Ammon's horn (tissue), 1 donor: ENCODE data around the gene PROM2.
A peak's percentile ranks its signal among the peaks of the same experiment; 100 is the strongest.

Experiments
- DNase-seq: peaks from one replicate; pipeline ENCODE4 v3.0.0-alpha.2; 2016; ENCODE audit warnings: low spot score

Gene PROM2

DNA sequence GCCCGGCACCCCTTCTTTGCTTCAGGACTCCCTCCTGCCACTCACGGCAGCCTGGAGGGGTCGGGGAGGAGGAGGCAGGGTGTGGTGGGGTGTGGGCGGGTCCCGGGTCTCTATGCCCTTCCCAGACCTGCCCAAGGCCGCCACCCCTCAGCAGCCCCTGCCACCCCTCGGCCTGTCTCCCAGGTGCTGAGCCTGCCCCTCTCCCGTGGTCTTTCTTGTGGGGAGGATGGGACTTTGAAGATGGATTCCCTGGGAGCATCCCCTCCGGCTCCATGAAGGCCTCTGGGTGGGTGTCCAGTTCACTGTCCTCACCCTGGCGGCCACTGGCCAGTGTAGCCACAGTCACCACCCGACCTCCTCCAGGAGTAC lies 46.1 kb downstream of the PROM2 start:
- no peak for DNase-seq

DNA sequence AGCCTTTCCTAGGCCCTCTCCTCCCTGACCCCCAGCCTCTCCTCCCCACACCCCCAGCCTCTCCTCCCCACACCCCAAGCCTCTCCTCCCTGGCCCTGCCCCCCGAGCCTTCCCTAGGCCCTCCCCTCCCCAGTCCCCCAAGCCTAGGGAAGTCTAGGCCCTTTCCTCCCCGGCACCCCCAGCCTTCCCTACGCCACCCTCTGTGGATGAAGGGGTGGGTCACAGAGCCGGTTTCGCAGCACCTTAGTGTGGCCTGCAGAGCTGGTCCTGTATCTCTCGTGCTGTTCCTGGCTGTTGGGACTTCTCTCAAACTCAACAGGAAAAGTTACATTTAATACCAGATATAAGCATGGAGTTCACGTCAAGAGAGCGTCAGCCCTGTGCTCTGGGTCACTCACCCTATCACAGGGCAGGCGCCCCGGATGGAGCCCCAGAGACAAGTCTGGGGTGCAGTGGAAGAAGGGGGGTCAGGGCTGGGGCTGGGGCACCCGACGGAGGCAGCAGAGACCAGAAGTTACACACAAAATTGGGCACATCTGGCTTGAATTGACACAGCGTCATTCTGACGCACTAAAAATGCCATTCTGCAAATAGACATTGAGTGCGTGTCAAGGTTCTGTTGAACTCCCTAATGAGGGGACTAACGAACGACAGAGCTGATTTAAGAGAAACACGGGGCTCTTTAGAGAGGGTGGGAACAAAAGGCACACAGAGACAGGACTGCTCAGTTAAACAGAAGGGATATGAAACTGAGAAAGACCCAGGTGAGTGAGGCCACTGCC lies 46.9 kb downstream of the PROM2 start:
- DNase-seq, result no peak

DNA sequence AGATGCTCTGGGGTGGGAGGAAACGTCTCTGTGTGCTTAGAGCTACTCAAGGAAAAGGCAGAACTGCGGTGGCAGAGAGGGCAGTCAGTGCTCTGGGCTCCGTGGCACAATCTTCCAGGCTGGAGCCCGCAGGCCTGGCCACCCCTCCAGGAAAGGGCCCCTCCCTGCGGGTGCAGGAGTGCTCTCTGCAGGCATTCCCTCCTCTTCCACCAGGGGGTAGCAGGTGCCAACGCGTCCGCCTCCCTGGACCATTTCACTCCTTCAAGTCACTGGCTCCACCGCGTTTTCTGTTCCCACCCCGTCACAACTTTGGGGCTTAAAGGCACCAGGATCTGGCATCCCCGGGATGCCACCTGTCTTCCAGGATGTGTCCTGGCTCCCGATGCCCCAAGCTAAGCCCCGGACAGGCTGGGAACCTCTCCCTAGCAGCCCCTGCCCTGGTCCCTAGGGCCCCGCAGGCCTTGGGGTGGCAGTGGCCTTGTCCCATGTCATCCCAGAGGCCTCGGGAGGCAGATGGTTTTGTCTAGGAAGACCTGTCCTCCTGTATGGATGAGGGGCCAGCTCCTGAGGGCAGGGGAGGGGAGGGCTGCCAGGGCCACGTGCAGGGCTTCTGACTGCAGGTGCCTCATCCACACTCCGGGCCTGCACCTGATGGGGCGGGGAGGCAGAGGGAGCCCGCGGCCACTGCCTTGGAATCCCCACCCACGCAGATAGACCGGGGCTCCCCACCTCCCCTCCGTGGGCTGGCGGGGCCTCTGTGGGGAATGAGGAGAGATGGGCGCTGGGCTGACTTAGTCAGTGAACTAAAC lies 49.3 kb downstream of the PROM2 start:
- DNase-seq, result no peak

DNA sequence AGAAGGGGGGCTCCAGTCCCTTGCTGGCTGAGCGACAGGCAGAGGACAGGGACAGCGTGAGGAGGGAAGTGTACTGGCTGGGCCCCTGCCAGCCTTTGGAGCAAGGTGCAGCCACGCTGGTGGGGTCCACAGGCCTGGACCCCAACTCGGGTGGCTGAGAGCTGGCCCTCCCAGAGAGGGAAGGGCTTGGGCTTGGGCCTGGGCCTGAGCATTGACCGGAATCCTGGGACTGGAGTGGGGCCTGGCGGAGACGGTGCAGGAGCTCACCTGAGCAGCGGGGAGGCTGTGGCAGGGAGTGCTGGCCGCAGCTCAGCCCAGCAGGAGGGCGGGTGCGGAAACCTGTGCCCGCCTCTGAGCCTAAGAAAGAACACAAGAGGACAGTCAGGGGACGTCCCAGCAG lies 50.8 kb downstream of the PROM2 start:
- DNase-seq, result no peak

DNA sequence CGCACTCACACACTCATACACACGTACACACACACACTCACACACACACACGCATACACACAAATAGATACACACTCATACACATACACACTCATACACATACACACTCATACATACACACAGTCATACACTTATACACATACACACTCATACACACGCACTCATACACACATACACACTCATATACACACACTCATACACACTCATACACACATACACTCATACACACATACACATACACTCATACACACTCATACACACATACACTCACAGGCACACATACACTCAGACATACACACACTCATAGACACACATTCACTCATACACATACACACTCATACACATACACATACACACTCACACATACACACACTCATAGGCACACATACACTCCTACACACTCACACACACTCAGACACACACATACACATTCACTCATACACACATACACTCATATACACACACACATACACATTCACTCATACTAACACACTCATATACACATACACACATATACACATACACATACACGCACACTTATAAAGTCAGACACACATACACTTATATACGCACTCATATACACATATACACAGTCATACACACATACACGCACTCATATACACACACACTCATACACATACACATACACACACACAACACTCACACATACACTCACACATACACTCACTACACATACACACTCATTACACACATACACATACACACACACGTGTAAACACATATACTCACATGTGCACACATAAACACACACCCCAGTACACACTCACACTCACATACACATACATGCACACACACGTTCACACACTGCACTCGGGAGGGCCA lies 51.6 kb downstream of the PROM2 start:
- no peak for DNase-seq

DNA sequence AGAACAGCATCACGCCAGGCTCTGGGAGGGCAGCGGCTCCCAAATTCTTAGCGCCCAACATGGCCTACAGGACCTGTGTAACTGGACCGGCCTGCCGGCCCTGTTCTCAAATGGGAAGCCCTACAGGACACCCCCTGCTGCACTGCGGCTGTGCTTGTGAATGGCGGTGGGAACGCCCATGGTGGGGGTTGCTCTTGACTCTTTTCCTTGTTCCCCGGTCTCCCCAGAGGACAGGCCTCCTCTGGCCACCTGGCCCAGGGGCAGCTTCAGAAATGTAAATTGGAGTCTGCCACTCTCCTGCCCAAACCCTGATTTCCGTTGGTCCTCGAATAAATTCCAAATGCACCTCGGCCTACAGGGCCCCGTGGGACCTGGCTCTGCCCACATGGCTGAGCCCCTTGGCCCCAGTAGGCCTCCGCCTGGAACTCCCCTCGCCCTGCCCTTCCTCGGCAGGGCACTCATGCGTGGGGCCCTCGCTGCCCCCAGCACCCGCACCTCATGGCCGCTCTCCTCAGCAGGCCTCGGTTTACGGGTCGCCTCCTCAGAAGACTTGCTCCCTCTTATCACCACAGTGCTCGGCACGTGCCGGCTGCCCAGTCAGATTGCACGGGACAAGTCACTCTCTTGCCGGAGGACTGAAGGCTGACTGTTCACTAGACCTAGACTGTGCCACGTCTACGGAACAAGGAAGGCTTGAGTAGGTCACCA lies 52.3 kb downstream of the PROM2 start:
- DNase-seq, result no peak

DNA sequence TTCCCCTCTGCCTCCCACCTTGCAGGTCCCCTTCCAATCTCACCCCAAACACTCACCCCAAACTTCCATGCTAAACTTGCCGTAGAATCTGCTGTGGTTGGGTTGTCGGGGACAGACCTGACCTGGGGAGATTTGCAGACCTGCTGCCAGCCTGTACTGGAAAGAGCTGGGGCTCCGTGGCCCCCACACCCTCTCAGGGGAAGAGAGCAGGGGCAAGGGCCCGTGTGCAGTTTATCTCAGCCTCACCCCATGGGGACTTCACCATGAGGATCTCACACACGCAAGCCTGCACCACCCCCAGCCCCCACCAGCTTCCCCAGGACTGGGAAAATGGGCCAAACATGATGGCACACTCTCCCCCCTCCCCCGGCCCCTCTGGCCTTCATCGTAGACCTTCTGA lies 53.6 kb downstream of the PROM2 start:
- DNase-seq, result no peak

DNA sequence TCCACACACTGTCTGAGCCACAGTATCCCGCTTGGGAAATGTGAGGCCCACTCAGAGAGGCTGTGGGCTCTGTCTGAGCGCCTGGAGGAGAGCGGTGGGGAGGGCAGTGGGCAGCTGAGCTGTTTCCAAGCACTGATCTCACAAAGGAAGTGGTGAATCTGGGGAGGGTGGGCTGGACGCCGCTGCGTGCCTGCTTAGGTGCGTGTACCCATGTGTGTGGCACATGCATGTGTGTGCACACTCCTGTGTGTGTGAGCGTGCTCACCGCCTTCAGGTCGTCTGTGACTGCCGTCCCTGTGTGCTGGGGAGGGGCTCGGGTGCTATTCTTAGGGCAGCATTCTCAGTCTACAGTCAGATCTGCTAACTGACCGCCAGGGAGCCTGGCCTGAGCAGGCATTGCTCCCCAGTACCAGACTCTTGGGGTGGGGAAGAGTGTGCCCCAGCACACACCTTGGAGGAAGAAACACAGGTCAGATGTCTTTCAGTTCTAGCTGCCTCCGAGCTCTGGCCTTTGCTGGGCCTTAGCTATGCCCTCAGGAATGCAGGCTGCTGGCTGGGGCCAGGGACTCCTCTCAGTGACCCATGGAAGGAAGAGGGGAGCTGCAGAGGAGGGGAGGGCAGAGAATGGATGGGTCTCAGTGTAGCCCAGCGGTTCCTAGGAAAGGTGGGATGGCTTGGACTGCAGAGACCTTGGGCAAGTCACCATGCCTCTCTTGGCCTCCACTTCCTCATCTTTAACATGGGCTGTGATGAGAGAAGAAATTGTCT lies 54.3 kb downstream of the PROM2 start:
- no peak for DNase-seq

DNA sequence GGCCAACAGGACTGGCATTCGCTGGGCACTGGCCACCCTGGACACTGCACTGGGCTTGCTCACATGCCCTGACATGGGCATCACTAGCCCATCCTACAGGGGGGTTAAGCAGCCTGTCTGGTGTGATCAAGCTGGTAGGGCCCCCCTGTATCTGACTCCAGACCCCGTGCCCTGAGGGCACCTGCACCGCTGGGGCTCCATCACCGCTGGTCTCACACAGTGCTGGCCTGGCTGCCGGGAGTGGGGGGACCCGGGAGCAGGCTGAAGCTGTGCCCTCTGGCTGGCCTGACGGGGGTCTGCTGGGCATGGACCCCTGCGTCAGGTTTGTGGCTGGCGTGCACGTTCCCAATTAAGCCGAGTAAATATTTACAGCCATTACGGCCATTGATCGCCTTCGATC lies 55.2 kb downstream of the PROM2 start:
- no peak for DNase-seq

DNA sequence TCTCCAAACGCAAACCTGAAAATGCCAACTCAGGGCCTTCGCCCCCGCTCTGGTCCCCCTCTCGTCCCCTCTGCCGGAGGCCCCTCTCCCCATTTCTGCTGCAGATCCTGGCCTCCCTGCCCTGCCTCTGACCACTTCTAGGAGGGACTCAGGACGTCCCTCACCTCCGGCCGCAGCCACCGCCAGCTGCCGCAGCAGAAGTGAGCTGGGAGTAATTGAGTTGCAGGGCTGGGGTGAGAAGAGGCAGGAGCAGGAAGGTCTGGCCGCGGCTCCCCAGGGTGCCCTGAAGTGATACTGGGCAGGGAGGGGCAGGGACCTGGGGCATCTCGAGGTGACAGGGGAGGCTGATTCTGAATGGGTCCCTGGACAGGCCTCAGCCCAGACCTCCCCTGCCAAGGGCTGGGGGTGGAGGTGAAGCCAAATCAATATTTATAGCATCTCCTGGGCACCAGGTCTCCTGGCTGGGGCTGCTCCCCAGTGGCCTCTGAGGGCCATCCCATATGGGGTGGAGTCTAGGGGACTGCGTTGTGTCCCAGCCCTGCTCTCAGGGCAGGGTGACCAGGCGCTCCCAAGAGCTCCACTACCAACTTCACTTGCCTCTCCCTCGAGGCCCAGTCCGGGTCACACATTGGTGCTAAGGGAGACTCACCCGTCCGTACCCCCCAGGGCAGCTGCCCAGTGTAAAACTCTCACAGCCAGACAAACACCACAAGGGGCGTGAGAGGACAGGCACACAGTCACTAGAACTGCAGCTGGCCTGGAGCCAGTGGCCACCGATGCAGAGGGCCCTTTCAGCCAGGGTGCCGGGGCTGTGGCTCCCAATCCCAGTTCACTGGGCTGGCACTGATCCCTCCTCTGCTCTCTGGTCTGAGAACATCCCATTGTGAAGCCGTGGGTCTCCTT lies 55.9 kb downstream of the PROM2 start:
- DNase-seq, result peak; percentile 76

DNA sequence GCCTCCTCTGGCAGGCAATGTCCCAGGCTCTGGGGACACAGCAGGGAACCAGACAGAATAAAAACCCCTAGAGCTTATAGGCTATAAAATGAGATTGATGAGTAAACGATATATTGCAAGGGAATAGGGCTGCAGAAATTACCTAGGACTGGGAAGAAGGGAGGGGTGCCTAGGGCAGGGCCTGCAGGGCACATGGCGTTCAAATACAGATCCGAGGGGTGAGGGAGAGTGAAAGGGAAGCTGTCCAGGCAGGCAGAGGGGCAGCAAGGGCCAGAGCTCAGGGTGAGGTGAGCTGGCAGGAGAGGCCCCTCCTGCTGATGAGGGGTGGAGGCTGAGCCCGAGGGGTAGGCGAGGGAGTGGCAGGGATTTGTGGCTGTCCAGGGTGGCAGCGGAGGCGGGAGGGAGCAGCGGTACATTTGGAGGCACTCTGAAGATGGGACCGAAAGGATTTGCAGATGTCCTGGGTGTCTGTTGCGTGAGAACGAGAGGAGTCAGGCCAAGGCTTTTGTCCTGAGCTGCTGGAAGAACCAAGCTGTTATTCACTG lies 56.6 kb downstream of the PROM2 start:
- no peak for DNase-seq

DNA sequence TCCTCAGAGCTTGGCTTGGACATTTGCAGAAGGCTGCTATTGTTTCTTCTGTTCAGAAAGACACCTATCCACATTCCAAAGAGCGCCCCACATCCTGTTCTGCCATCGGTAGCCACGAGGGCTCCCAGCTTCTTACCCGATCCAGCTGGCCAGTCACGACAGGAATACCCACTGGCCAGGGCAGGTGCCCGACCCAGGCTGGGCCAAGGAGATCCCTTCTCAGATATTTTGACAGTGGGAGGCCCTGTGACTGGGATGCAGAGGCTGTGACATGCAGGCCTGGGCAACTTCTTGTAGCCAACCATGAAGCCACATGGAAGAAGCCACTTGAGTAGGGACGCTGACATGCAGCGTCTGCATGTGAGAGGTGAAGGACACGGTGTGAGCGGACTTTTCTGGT lies 57.4 kb downstream of the PROM2 start:
- DNase-seq, result no peak

DNA sequence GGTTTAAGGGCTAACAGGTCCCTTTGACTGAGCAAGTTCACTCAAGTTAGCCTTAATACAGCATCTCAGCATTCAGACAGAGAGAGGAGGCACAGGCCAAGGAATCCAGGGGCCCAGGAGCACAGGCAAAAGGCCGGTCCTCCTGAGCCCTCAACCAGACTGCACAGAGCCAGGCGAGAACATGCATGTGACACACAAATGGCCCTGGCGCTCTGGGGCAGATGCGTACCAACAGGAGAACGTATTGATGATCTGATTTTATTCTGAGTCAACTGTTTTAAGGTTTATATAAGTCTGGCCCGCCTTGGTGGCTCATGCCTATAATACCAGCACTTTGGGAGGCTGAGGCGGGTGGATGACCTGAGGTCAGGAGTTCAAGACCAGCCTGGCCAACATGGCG lies 57.8 kb downstream of the PROM2 start:
- no peak for DNase-seq

DNA sequence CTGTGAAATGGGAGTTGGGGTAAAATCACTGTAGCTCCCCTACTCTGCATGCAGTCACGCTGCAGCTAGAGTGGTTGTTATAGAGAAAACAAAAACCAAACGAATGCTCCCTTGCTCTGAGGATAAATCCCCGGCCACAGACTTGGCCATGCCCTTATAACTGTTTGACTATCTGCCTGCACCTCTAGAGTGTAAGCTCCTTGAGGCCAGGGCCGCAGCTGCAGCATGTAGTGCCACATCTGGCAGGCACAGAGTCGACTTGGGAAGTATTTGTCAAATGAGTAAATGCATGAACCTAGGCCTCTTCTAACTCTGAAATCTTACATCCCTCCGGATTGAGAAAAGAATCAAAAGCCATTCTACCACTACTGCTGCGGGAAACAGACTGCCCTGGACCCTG lies 58.8 kb downstream of the PROM2 start:
- no peak for DNase-seq

DNA sequence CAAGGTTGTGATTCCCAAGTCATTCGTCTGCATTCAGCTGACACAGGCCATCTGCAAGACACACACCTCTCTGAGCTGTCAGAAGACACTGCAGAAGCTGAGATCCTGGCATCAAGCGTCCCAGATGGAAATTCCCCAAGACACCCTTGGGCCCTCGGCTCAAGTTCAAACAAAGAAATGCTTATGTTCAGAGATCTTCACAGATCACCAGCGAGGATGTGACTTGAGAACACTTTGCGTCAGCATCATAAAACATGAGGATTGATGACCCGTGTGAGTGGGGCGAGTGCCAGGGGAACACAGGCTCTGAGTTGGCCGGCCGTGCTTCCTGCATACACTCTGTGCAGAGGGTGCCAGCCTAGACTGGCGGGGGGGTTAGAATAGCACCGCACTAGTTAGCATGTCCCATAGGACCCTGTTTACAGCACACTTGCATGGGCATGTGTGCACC lies 59.7 kb downstream of the PROM2 start:
- no peak for DNase-seq

DNA sequence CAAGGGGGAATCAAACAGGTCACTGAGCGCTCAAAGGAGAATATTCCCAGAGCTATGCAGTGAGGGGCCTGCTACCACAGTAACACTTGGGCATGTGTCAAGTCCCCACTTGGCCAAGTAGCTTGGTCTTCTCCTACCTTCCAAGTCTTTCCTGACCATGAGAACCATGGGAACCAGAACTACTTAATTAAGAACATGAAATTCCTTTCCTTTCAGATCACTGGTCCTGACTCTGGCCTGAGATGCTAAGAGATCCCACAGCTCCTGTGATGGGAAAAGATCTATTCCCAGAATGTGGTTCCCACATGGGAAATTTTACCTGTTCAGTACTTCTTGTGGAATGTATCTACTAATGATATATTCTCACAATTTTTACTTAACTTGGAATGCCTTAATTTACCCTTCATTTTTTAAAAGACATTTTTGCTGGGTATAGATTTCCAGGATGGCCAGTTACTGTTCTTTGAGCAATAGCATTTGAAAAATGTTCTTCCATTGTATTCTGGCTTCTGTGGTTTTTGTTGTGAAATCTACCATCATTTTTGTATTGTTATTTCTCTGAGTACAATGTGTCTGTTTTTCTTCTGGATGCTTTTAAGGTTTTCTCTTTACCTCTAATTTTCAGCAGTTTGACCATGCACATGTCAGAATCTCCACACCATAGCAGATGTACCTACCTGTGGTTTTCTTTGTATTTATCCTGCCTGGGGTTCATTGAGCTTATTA lies 60.8 kb downstream of the PROM2 start:
- no peak for DNase-seq

DNA sequence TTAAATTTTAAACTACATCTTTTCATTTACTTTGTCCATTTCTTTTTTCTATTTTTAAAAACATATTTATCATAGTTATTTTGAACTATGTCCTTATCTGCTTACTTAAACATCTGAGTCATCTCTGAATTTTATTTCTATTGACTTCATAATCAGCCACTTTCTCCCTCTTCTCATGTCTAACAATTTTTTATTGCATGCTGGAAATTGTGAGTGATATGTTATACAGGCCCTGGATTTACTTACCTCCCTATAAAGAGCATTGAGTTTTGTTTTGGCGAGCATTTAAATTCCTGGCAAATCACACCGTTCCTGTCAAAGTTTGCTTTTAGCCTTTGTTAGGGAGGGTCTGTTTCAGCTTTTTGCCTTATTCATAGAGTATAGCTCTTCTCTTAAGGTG lies 62.2 kb downstream of the PROM2 start:
- DNase-seq, result no peak

DNA sequence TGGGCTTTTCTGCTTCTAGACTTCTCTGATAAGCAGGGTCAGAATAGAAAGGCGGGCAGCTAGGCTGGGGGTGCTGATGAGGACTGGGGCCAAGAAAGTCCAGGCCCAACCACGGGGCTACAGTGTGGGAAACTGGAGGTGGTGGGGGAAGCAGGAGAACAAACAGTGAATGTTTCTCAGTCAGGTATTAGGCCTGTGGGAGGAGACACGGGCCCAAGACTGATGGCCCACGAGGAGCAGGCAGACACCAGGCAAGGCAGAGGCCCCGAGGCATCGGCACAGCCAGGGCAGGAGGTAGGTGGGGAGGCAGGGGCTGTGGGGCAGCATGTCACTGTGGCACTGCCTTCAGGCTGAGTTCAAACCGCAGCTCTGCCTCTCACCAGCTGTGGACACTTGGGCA lies 63.6 kb downstream of the PROM2 start:
- DNase-seq, result no peak
